DOHH2 (cell line): ENCODE data around the gene POU5F1.
"Not testable (repeated sequence)": the region's sequence is repeated elsewhere in the genome, so short reads cannot be mapped to it uniquely, and the experiment has no call there.

ENCODE experiments used
- H3F3A ChIP-seq: fragments of 200-600 bp; sonication (generic), shearing (Covaris generic); 2 replicates; pipeline ENCODE4 v1.6.0; 2016; ENCODE audit warnings: antibody characterized with exemption, mild to moderate bottlenecking; ENCODE audit not compliant: control insufficient read depth, insufficient read depth
- H3K27ac ChIP-seq: fragments of 200-600 bp; sonication (generic); 2 replicates; pipeline ENCODE4 v1.5.1; 2014; ENCODE audit warnings: low read depth, mild to moderate bottlenecking, low read length, moderate library complexity
- H3K27me3 ChIP-seq: fragments of 200-600 bp; sonication (generic); 2 replicates; pipeline ENCODE4 v1.6.1; 2014; ENCODE audit warnings: mild to moderate bottlenecking, low read length, mixed read lengths; ENCODE audit not compliant: control insufficient read depth
- H3K36me3 ChIP-seq: fragments of 200-600 bp; sonication (generic); 2 replicates; pipeline ENCODE4 v1.6.1; 2014; ENCODE audit warnings: mild to moderate bottlenecking, low read length, moderate library complexity, mixed read lengths; ENCODE audit not compliant: control insufficient read depth
- H3K4me1 ChIP-seq: fragments of 200-600 bp; sonication (generic); 2 replicates; pipeline ENCODE4 v1.6.1; 2014; ENCODE audit warnings: mild to moderate bottlenecking, low read length, mixed read lengths; ENCODE audit not compliant: control insufficient read depth
- H3K4me2 ChIP-seq: fragments of 200-600 bp; sonication (generic); 2 replicates; pipeline ENCODE4 v1.6.0; 2014; ENCODE audit warnings: mild to moderate bottlenecking, low read length, moderate library complexity
- H3K4me3 ChIP-seq: fragments of 200-600 bp; sonication (generic); 2 replicates; pipeline ENCODE4 v1.5.1; 2014; ENCODE audit warnings: mild to moderate bottlenecking, low read length, mixed read lengths
- H3K79me2 ChIP-seq: fragments of 200-600 bp; sonication (generic); 2 replicates; pipeline ENCODE4 v1.6.1; 2014; ENCODE audit warnings: mild to moderate bottlenecking, low read length, mixed read lengths; ENCODE audit not compliant: control insufficient read depth
- H3K9me2 ChIP-seq: fragments of 200-600 bp; sonication (generic); replicated peaks from 2 replicates; pipeline ENCODE4 v1.6.1; 2014; ENCODE audit warnings: mild to moderate bottlenecking, low read length, mixed read lengths; ENCODE audit not compliant: control insufficient read depth
- H3K9me3 ChIP-seq: fragments of 200-600 bp; sonication (generic); 2 replicates; pipeline ENCODE4 v1.6.1; 2014; ENCODE audit warnings: antibody characterized with exemption, low read length, mixed read lengths; ENCODE audit not compliant: control insufficient read depth, insufficient read depth
- H4K20me1 ChIP-seq: fragments of 200-600 bp; sonication (generic); 2 replicates; pipeline ENCODE4 v1.6.0; 2014; ENCODE audit warnings: low read depth, mild to moderate bottlenecking, antibody characterized with exemption, low read length, moderate library complexity; ENCODE audit not compliant: control insufficient read depth, insufficient read depth
- EZH2phosphoT487 ChIP-seq: fragments of 200-600 bp; sonication (generic); IDR thresholded peaks from 2 replicates; pipeline ENCODE4 v1.6.1; 2017; ENCODE audit warnings: borderline replicate concordance, mild to moderate bottlenecking, antibody characterized with exemption, low read length, moderate library complexity, mixed read lengths
- TF ChIP-seq, protein P1 (sequence below): fragments of 200-600 bp; sonication (generic); IDR thresholded peaks from one replicate; pipeline ENCODE4 v1.5.1; 2014; ENCODE audit warnings: antibody characterized with exemption, mild to moderate bottlenecking, low read depth, low read length; ENCODE audit not compliant: poor library complexity, severe bottlenecking

POU5F1 gene

DNA sequence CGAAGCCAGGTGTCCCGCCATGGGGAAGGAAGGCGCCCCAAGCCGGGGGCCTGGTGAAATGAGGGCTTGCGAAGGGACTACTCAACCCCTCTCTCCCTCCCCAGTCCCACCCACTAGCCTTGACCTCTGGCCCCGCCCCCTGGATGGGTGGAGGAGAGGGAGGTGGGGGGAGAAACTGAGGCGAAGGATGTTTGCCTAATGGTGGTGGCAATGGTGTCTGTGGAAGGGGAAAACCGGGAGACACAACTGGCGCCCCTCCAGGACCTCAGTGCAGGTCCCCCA is at the start of gene POU5F1:
Gene POU5F1, minus strand, starts transcription at position 83 of the 282 bp plus-strand sequence. Its CDS starts 62 bp downstream, at position 21.
- Histone ChIP-seq H3K79me2 (no peaks in the 10 kb centered on the region), H3K27ac (no peak within 1 kb of the TSS), H4K20me1 (no peaks in the 10 kb centered on the region), H3K27me3 (no peaks in the 10 kb centered on the region), H3K9me2 (no peaks in the 10 kb centered on the region), H3K4me3 (no peak within 1 kb of the TSS), H3K9me3 (no peaks in the 10 kb centered on the region), H3F3A (no peaks in the 10 kb centered on the region), H3K36me3 (no peaks in the 10 kb centered on the region), H3K4me1 (no peaks in the 10 kb centered on the region), H3K4me2 (no peak within 1 kb of the TSS)
- TF ChIP-seq, protein P1, sequence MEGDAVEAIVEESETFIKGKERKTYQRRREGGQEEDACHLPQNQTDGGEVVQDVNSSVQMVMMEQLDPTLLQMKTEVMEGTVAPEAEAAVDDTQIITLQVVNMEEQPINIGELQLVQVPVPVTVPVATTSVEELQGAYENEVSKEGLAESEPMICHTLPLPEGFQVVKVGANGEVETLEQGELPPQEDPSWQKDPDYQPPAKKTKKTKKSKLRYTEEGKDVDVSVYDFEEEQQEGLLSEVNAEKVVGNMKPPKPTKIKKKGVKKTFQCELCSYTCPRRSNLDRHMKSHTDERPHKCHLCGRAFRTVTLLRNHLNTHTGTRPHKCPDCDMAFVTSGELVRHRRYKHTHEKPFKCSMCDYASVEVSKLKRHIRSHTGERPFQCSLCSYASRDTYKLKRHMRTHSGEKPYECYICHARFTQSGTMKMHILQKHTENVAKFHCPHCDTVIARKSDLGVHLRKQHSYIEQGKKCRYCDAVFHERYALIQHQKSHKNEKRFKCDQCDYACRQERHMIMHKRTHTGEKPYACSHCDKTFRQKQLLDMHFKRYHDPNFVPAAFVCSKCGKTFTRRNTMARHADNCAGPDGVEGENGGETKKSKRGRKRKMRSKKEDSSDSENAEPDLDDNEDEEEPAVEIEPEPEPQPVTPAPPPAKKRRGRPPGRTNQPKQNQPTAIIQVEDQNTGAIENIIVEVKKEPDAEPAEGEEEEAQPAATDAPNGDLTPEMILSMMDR, result no peak
- TF ChIP-seq EZH2phosphoT487, result no peak

DNA sequence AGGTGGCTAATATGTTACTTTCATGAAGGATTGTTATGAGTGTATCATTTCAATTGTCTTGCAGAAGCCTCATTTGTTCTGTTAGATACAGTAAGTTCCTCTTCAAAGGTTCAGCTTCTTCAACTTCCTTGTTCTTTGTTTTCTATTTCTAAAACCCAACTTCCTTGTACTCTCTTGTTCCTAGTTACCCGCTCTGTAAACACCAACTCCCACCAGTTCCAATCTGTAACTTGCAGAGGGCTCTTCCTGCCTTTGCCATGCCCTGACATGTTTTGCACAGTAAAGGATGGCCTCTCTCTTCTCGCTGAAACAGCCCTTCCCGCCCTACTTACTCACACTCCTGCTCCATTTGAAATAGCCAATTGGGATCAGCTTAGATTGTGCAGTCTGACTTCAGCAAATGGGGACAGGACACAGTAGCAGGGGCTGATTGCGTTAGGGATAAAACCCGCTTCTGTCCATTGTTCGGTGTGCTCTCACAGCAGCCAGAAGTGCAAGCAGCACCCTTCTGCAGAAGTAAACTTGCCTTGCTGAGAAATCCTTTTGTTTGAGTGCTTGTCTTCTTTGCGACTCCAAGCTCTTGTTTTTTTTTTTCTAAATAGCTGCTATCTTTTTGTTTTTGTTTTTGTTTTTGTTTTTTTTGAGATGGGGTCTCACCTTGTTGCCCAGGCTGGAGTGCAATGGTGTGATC is 45.9 kb upstream of the POU5F1 start:
- peak overlapping the region; percentile 29 for H3K4me3 ChIP-seq
- H3K9me3 ChIP-seq, result peaks cover 4% of the 10 kb centered on the region; the same call in 1 of the 2 replicates
- H3F3A ChIP-seq, result no peaks in the 10 kb centered on the region
- no peaks in the 10 kb centered on the region for H3K79me2 ChIP-seq
- peak overlapping the region; percentile 31 for H3K4me2 ChIP-seq
- H3K4me1 ChIP-seq, result peaks cover 18% of the 10 kb centered on the region
- no peaks in the 10 kb centered on the region for H3K9me2 ChIP-seq
- H3K27ac ChIP-seq, result peak overlapping the region; percentile 4; the same call in 1 of the 2 replicates
- TF ChIP-seq, protein P1, result no peak
- TF ChIP-seq EZH2phosphoT487, result no peak
- H3K27me3 ChIP-seq, result no peaks in the 10 kb centered on the region
- H3K36me3 ChIP-seq, result no peaks in the 10 kb centered on the region
- H4K20me1 ChIP-seq, result no peaks in the 10 kb centered on the region

DNA sequence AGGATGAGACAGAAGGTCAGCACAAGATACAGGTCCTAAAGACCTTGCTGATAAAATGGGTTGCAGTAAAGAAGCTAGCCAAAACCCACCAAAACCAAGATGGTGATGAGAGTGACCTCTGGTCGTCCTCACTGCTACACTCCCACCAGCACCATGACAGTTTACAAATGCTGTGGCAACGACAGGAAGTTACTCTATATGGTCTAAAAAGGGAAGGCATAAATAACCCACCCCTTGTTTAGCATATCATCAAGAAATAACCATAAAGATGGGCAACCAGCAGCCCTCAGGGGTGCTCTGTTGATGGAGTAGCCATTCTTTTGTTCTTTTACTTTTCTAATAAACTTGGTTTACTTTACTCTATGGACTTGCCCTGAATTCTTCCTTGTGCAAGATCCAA is 44.7 kb upstream of the POU5F1 start:
- H3K36me3 ChIP-seq, H4K20me1 ChIP-seq, H3K9me3 ChIP-seq, H3F3A ChIP-seq, H3K79me2 ChIP-seq, H3K9me2 ChIP-seq, H3K27ac ChIP-seq, H3K27me3 ChIP-seq, H3K4me2 ChIP-seq: not testable (repeated sequence)
- peak overlapping the region; percentile 29; the same call in 1 of the 2 replicates for H3K4me3 ChIP-seq
- peaks cover 18% of the 10 kb centered on the region for H3K4me1 ChIP-seq

DNA sequence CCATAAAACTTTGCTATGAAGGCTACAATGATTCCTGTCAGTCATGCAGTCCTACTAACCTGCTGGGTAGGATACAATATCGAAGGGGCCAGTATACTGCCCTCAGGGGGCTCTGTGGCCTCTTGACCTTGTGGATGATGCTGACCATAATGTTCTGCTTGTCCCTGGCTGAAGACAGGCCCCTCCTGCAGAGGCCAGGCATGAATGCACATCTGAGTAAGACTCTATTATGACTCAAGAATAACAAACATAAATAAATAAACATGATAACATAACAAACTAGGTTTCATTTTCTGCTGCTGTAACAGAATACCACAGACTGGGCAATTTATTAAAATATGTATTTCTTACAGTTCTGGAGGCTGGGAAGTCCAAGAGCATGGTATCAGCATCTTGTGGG is 44.0 kb upstream of the POU5F1 start:
- no peak overlapping the region for H3K4me2 ChIP-seq
- peaks cover 18% of the 10 kb centered on the region for H3K4me1 ChIP-seq
- H4K20me1 ChIP-seq, result no peaks in the 10 kb centered on the region
- H3F3A ChIP-seq, result no peaks in the 10 kb centered on the region
- no peaks in the 10 kb centered on the region for H3K36me3 ChIP-seq
- H3K27me3 ChIP-seq, result no peaks in the 10 kb centered on the region
- no peaks in the 10 kb centered on the region for H3K79me2 ChIP-seq
- TF ChIP-seq, protein P1, result no peak
- no peak for TF ChIP-seq EZH2phosphoT487
- peaks cover 4% of the 10 kb centered on the region; the same call in 1 of the 2 replicates for H3K9me3 ChIP-seq
- H3K27ac ChIP-seq, result no peak overlapping the region
- no peak overlapping the region for H3K4me3 ChIP-seq
- H3K9me2 ChIP-seq, result no peaks in the 10 kb centered on the region
